ENCODE results near the gene IL10RA. TPM values are rescaled to one million over a fixed set of nuclear protein-coding genes. Genes with fewer than 3 reads are reported as not detected.
A peak's percentile ranks its signal among the peaks of the same experiment; 100 is the strongest.

Gene IL10RA
- total and polyA plus RNA-seq, 12 donors, result 2.7 to 50.5 (median 25.5) TPM

- intact Hi-C loops (cut with DNase I), result no loop called here
- WGBS, 4 donors, result 58 to 84% (median 75%) methylated on average over 3 to 4 of the region's 4 CpGs
- Histone ChIP-seq H3K27me3 (no peaks in the 10 kb centered on the region), H3K4me3 (no peak overlapping the region), H3K9me3 (replicated peaks in 1 of 3) (no peaks in the 10 kb centered on the region), H3K36me3 (replicated peaks in 1 of 2) (no peaks in the 10 kb centered on the region), H3K4me1 (replicated peaks in 1 of 2) (no peaks in the 10 kb centered on the region), H3K27ac (no peak overlapping the region)
- DNase-seq, result peak in 2 of 7 donors; percentile 17 to 21
- no peak for TF ChIP-seq CTCF (IDR thresholded peaks at IDR 0.05)
- no peak for TF ChIP-seq POLR2A (IDR thresholded peaks at IDR 0.05)
These were observed 61.6 kb downstream of the IL10RA start for GRCh38 chr11:118047749-118048148.

GRCh38 chr11:118048472-118049370 is 62.5 kb downstream of the IL10RA start:
- H3K27me3 ChIP-seq, result no peaks in the 10 kb centered on the region
- H3K9me3 ChIP-seq (replicated peaks in 1 of 3), result no peaks in the 10 kb centered on the region
- peak in 2 of 7 donors; percentile 11 to 39 for DNase-seq

GRCh38 chr11:118049771-118050170 is 63.6 kb downstream of the IL10RA start:
- Histone ChIP-seq H3K4me3 (no peak overlapping the region), H3K9me3 (replicated peaks in 1 of 3) (no peaks in the 10 kb centered on the region), H3K4me1 (replicated peaks in 1 of 2) (no peaks in the 10 kb centered on the region), H3K27ac (no peak overlapping the region), H3K36me3 (replicated peaks in 1 of 2) (no peaks in the 10 kb centered on the region), H3K27me3 (no peaks in the 10 kb centered on the region)
- WGBS, 4 donors, result 89 to 95% (median 94%) methylated on average over 6 of the region's 6 CpGs
- intact Hi-C loops (cut with DNase I), result loop anchor here (5.0 to 10.0 kb wide), 4 partner anchors 102 to 625 kb away; no protein-coding TSS in a partner anchor
- no peak for TF ChIP-seq POLR2A (IDR thresholded peaks at IDR 0.05)
- no peak for TF ChIP-seq CTCF (IDR thresholded peaks at IDR 0.05)
- peak in 2 of 7 donors; percentile 7 to 13 for DNase-seq

More at GRCh38 chr11:118048472-118049370, 62.5 kb downstream of the IL10RA start:
- H3K27ac ChIP-seq, result no peak overlapping the region
- WGBS, 4 donors, result 67 to 72% (median 72%) methylated on average over 11 of the region's 11 CpGs
- H3K36me3 ChIP-seq (replicated peaks in 1 of 2), result no peaks in the 10 kb centered on the region
- H3K4me3 ChIP-seq, result no peak overlapping the region
- intact Hi-C loops (cut with DNase I), result no loop called here
- TF ChIP-seq CTCF (IDR thresholded peaks at IDR 0.05), result no peak
- no peak for TF ChIP-seq POLR2A (IDR thresholded peaks at IDR 0.05)
- H3K4me1 ChIP-seq (replicated peaks in 1 of 2), result no peaks in the 10 kb centered on the region

- 88 to 92% (median 91%) methylated on average over 7 of the region's 7 CpGs for WGBS, 4 donors
- no peaks in the 10 kb centered on the region for H3K4me1 ChIP-seq (replicated peaks in 1 of 2)
- peak in 2 of 7 donors; percentile 3 to 29 for DNase-seq
- H3K27ac ChIP-seq, result no peak overlapping the region
- no peak overlapping the region for H3K4me3 ChIP-seq
- H3K27me3 ChIP-seq, result no peaks in the 10 kb centered on the region
- H3K36me3 ChIP-seq (replicated peaks in 1 of 2), result no peaks in the 10 kb centered on the region
- no peak for TF ChIP-seq CTCF (IDR thresholded peaks at IDR 0.05)
- no peaks in the 10 kb centered on the region for H3K9me3 ChIP-seq (replicated peaks in 1 of 3)
- intact Hi-C loops (cut with DNase I), result loop anchor here (5.0 to 10.0 kb wide), 4 partner anchors 103 to 626 kb away; no protein-coding TSS in a partner anchor
These were observed 64.2 kb downstream of the IL10RA start for GRCh38 chr11:118050208-118050891.

All from adrenal gland (tissue), 12 donors.